B cell (primary cell): ENCODE measurements around the gene VSIG2.

Source experiments
- EZH2 ChIP-seq: IDR thresholded peaks from 2 replicates; pipeline ENCODE4 v1.6.1; 2012; ENCODE audit warnings: borderline replicate concordance, low read depth, mild to moderate bottlenecking, moderate library complexity, low read length; ENCODE audit not compliant: insufficient read depth, poor library complexity, severe bottlenecking
- TF ChIP-seq, protein P1 (sequence below): fragments of 200-600 bp; IDR thresholded peaks from one replicate; pipeline ENCODE4 v1.8.0; 2022; ENCODE audit warnings: antibody characterized with exemption, mild to moderate bottlenecking

DNA sequence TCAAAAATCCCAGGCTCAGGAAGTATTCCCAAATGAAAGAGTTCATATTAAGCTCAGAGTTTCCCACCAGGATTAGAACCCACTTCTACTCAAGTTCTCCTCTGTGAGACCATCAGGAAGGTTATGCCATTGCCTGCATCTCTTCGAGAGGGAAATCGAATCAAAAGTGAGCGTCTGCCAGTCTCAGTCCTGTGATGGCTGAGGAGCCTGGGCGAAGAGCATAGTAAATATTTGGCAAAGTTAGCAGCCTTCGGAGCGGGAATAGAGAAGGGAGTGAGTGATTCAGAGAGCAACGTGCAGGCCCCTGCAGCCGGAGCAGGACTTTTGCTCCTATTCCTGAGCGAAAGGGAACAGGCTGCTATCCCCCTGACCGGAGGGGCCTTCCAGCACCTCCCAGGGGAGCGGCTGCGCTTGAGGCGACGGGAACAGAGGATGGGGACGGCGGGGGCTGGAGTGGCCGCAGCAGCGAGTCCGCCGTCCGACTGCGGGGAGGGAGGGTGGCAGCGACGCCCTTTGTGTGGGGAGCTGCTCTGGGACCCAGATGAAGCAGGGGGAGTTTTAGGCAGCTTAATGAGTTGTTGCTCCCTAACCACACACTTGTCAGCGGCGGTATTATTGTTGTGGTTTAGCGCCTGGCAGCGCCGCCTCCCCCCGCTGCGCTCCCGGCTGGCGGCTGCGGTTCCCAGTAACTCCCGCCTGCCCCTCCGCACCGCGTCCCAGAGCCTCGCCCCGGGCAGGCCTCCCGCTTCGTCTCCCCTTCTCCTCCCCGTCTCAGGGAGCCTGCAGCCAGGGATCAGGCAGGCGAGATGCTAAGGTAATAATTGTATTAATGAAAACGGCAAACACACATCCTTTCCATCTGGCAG, 34.0 kb downstream of the VSIG2 start:
- TF ChIP-seq EZH2: no peak
- TF ChIP-seq, protein P1, sequence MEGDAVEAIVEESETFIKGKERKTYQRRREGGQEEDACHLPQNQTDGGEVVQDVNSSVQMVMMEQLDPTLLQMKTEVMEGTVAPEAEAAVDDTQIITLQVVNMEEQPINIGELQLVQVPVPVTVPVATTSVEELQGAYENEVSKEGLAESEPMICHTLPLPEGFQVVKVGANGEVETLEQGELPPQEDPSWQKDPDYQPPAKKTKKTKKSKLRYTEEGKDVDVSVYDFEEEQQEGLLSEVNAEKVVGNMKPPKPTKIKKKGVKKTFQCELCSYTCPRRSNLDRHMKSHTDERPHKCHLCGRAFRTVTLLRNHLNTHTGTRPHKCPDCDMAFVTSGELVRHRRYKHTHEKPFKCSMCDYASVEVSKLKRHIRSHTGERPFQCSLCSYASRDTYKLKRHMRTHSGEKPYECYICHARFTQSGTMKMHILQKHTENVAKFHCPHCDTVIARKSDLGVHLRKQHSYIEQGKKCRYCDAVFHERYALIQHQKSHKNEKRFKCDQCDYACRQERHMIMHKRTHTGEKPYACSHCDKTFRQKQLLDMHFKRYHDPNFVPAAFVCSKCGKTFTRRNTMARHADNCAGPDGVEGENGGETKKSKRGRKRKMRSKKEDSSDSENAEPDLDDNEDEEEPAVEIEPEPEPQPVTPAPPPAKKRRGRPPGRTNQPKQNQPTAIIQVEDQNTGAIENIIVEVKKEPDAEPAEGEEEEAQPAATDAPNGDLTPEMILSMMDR: no peak
